GM18505 (cell line): Measurements from ENCODE around the gene C1QTNF3.
A peak's percentile ranks its signal among the peaks of the same experiment; 100 is the strongest.

ENCODE experiments used
- ATAC-seq: cut with Tn5 transposase; IDR thresholded peaks from one replicate; pipeline ENCODE4 v1.9.1; 2021; ENCODE audit not compliant: unreplicated experiment
- POLR2A ChIP-seq: IDR thresholded peaks from 4 replicates; pipeline ENCODE4 v1.6.1; 2011; ENCODE audit warnings: borderline replicate concordance; ENCODE audit not compliant: insufficient read depth, insufficient read length; ENCODE audit errors: extremely low read depth

The C1QTNF3 gene

DNA sequence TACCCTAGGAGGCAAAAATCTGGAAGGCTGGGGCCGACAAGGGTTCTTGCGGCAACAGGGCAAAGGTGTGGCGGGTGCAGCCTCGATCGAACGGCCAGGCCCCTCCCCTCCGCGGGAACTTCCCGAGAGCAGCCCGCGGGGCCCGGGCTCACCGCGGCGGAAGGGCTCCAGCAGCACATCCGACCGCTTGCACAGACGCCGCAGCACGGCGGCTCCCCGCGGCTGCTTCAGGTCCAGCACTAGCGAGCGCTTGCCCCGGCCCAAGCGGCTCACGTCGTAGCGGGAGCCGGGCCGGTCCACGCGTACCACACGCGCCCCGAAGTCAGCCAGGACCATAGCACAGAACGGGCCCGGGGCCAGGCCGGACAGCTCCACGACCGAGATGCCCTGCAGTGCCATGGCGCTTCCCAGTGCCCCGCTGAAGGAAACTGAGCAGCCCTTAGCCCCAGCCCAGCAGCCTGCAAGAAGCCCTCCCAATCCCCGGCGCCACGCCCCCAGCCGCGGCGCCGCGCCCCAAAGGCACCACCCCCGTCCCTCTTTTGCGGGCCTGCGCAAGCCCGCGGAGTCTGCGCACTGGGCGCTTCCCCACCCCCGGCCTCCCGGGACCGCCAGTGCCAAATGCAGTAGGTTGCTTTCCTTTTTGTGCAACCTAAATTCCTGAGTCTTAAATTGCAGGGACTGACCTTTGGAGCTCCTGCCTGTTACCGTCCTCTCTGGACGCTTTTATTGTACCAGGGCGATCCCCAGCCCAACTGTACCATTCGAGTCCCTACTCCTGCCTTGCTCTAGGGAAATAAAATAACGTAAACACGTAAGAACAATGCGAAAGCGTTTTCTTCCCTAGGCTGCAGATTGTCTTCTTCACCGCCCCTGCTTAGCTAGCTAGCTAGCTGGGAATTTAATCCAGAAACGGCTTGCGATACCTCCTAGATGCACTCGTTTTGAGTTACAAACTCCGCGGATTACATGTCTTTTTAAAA is 35.1 kb downstream of the C1QTNF3 start, which contains the start of gene AMACR:
Gene AMACR, minus strand, starts transcription at position 430 of the 980 bp plus-strand sequence. Its CDS starts 31 bp downstream, at position 399.
- ATAC-seq: peak; percentile 93
- TF ChIP-seq POLR2A: peak; percentile 98

DNA sequence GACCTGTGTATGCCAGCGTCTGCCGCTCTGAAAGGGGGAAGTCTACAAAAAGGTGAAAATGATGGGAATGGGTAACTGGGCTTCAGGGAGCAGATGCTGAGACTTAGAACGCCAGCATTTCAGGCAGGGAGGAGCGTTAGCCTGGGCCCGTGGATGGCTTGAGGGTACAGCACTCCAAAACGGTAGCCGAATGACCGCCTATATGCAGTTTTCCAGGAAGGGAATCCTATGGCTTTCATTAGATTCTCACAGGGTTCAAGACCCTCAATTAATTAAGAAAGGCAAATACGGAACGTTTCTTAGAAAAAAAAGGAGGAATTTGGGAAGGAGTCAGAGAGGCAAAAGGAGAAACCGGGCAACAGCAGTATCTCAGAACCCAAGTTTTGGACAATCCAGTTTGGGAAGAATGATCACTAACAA is 35.8 kb downstream of the C1QTNF3 start:
- no peak for TF ChIP-seq POLR2A
- ATAC-seq: no peak

DNA sequence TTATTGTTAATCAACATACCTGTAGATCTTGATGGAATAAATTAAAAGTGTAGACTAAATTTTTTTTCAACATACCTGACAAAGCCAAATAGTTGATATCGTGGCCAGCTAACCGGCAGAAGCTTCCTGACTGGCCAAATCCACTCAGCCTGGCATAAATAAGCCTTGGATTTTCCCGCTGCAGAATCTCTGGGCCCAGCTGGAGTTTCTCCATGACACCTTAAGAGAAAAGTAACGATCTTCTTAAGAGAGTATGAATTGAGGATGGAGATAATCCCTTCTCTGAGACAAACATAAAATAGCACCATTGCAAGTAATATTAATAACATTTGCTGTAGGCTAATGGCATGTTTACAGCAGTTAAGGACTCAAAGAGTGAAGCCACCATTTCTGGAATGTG is 37.3 kb downstream of the C1QTNF3 start:
- ATAC-seq: no peak
- no peak for TF ChIP-seq POLR2A

DNA sequence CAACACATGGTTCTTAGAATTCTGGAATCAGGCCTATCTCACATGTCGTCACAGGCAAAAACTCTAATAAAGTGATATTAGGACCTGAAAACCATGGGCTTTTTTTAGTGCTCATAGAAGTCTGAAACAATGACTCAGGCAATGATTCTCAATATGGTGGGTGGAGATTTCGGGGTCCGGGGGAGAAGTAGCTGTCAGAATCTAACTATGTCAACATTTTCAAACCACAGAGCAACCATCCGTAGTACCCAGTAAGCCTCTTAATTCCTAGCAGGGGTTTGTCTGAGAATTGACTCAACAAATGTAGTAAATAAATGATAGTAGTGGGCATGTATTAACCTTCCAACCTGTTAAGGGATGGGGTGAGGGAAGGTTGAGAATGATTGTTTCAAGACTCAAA is 37.8 kb downstream of the C1QTNF3 start:
- ATAC-seq: no peak

GRCh38 chr5:34003941-34004340 is 39.1 kb downstream of the C1QTNF3 start:
- no peak for ATAC-seq

More for the DNA sequence above, 37.8 kb downstream of the C1QTNF3 start:
- no peak for TF ChIP-seq POLR2A

DNA sequence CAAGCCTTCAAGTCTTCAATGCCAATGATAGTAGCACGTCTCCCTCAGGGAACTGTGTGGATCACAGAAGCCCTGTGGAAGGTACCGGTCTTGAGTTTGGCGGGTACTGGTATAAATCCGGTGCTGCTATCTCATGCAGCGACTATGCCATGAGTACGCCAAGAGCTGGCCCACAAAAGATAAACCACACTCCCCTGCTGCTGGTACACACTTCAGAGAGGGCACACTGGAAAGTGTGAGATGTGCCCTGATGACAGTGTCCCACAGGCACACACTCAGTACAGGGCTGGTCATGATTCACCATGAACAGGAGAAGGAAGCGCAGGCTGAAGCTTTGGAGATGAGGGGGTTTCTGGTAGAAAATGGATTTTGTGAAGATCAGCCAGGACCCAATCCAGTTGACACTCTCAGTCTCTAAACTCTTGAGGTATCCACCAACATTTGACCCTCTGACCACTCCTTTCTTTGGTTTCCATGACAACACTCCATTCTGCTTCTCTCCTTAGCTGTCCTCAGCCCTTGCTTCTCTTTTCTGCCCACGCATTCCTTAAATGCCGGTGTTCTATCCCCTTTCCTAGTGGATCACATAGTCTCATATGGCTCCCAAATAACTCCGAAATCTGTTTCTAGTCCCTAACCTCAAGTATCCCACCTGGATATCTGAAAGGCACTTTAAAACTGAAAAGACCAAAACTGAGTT is 40.2 kb downstream of the C1QTNF3 start:
- no peak for ATAC-seq
- TF ChIP-seq POLR2A: no peak

More at GRCh38 chr5:34003941-34004340, 39.1 kb downstream of the C1QTNF3 start:
- no peak for TF ChIP-seq POLR2A

DNA sequence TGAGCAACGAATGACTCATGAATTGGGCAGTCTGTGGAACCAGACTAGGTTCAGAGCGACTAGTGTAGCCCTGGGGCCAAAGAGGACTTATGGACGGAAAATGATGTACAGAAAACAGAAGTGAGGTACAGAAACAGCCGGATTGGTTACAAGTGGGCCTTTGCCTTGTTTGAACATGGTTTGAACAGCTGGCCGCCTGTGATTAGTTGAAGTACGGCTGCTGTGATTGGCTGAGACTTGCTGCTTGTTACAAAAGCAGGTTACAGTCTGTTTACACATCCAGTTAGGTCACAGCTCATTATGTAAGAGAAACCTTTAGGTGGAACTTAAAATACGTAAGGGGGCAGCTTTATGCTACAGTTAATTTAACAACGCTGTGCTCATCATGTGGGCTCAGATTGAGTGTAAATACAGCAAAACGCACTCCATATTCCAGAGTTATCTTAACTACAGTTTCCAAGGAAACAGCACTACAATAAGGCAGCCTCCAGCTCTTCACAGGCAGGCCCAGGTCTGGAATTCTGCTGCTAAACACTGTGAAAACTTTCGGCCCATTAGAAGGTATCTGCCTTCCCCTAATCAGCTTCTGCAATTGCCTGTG is 41.7 kb downstream of the C1QTNF3 start:
- no peak for TF ChIP-seq POLR2A
- ATAC-seq: no peak

- TF ChIP-seq POLR2A: no peak
- no peak for ATAC-seq
Observed at GRCh38 chr5:33999978-34000377, 43.0 kb downstream of the C1QTNF3 start.

DNA sequence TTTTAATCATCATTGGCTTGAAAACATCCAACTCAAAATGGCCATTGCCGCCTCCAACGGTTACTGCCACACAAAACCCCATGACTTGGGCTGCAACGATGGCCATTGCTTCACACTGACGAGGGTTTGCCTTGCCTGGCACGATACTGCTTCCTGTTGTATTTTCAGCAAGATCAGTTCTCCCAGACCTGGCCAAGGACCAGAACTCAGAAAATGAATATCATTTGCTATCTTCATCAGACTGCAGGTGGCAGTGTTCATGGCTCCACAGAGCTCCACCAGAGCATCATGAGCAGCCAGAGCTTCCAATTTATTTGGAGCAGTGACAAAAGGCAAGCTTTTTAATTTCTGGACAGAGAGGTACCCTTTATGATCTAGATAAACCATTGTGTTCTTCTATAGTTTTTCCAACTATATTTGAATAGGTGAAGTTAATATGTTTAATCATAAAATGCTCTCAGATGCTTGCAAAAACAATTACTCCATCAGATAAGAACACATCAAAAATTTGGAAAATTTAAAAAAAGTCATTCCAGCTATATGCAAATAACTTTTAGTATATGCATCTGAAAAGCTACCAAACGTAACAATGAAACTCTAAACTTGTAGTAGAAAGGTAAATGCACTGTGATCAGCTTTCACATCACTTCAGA is 45.6 kb downstream of the C1QTNF3 start:
- ATAC-seq: peak; percentile 64
- TF ChIP-seq POLR2A: no peak

GRCh38 chr5:33995865-33996264 is 47.1 kb downstream of the C1QTNF3 start:
- ATAC-seq: no peak
- no peak for TF ChIP-seq POLR2A

- TF ChIP-seq POLR2A: no peak
- no peak for ATAC-seq
Observed at GRCh38 chr5:33994845-33995244, 48.2 kb downstream of the C1QTNF3 start.

GRCh38 chr5:33992864-33993263 is 50.1 kb downstream of the C1QTNF3 start:
- TF ChIP-seq POLR2A: no peak
- no peak for ATAC-seq

GRCh38 chr5:33985447-33985846 is 57.6 kb downstream of the C1QTNF3 start:
- no peak for TF ChIP-seq POLR2A
- no peak for ATAC-seq
